Liver (tissue), 9 donors: ENCODE data around the gene TPPP. TPM values are rescaled to one million over a fixed set of nuclear protein-coding genes. Genes with fewer than 3 reads are reported as not detected.

Experiments used
- DNase-seq: peaks from one replicate; pipeline ENCODE4 v3.0.0-alpha.2; 2017; ENCODE audit warnings: low spot score
- H3K27ac ChIP-seq, 2 donors: one replicate each; pipeline ENCODE4 v1.7.0; 2013; ENCODE audit warnings: inconsistent platforms in 2 of 2, low read length in 2 of 2, control low read depth in 1 of 2, low read depth in 1 of 2, mild to moderate bottlenecking in 1 of 2
- H3K27me3 ChIP-seq, 4 donors: one replicate each; pipeline versions ENCODE4 v1.6.1 to v1.7.0; 2013; ENCODE audit warnings: low read length in 3 of 4, inconsistent platforms in 1 of 4, mild to moderate bottlenecking in 1 of 4, moderate library complexity in 1 of 4; ENCODE audit not compliant: control insufficient read depth in 4 of 4, insufficient read depth in 4 of 4
- H3K36me3 ChIP-seq, 4 donors: one replicate each; pipeline versions ENCODE4 v1.6.1 to v1.7.0; 2013; ENCODE audit warnings: low read length in 3 of 4, mild to moderate bottlenecking in 3 of 4, low read depth in 1 of 4, moderate library complexity in 1 of 4; ENCODE audit not compliant: control insufficient read depth in 4 of 4, insufficient read depth in 3 of 4
- H3K4me1 ChIP-seq, 4 donors: one replicate each; pipeline versions ENCODE4 v1.6.1 to v1.7.0; 2013; ENCODE audit warnings: low read length in 3 of 4, mild to moderate bottlenecking in 3 of 4, moderate library complexity in 1 of 4; ENCODE audit not compliant: control insufficient read depth in 4 of 4, insufficient read depth in 4 of 4
- H3K4me3 ChIP-seq, 3 donors: one replicate each; pipeline versions ENCODE4 v1.6.1 to v1.7.0; 2013; ENCODE audit warnings: low read length in 3 of 3, control low read depth in 1 of 3, low read depth in 1 of 3, mild to moderate bottlenecking in 1 of 3
- H3K9ac ChIP-seq, 2 donors: one replicate each; pipeline ENCODE4 v1.7.0; 2013; ENCODE audit warnings: low read length in 2 of 2, mild to moderate bottlenecking in 2 of 2, moderate library complexity in 2 of 2, control low read depth in 1 of 2, low read depth in 1 of 2
- H3K9me3 ChIP-seq, 4 donors: one replicate each; pipeline versions ENCODE4 v1.6.1 to v1.7.0; 2013; ENCODE audit warnings: low read length in 3 of 4; ENCODE audit not compliant: control insufficient read depth in 4 of 4
- ATF3 ChIP-seq: IDR thresholded peaks from 2 replicates; pipeline ENCODE4 v1.6.1; 2016; ENCODE audit warnings: antibody characterized with exemption
- EGR1 ChIP-seq, 2 donors: IDR thresholded peaks; 2 replicates each; pipeline ENCODE4 v1.6.1; 2016 to 2018; ENCODE audit warnings: antibody characterized with exemption in 2 of 2, low read depth in 2 of 2
- FOXA1 ChIP-seq: IDR thresholded peaks from 2 replicates; pipeline ENCODE4 v1.6.1; 2016; ENCODE audit warnings: antibody characterized with exemption
- FOXA2 ChIP-seq: IDR thresholded peaks from 2 replicates; pipeline ENCODE4 v1.6.1; 2016; ENCODE audit warnings: antibody characterized with exemption
- GABPA ChIP-seq, 2 donors: IDR thresholded peaks in 1 of 2; conservative IDR thresholded peaks in 1 of 2; 2 replicates each; pipeline ENCODE4 v1.6.1; 2016; ENCODE audit warnings: antibody characterized with exemption in 2 of 2, mild to moderate bottlenecking in 1 of 2, moderate library complexity in 1 of 2
- HNF4A ChIP-seq, 2 donors: conservative IDR thresholded peaks; 2 replicates each; pipeline ENCODE4 v1.6.1; 2016; ENCODE audit warnings: antibody characterized with exemption in 2 of 2, mild to moderate bottlenecking in 2 of 2
- HNF4G ChIP-seq: IDR thresholded peaks from 2 replicates; pipeline ENCODE4 v1.6.1; 2016; ENCODE audit warnings: antibody characterized with exemption
- JUND ChIP-seq, 2 donors: IDR thresholded peaks; 2 replicates each; pipeline ENCODE4 v1.6.1; 2016; ENCODE audit warnings: antibody characterized with exemption in 2 of 2
- NR2F2 ChIP-seq: IDR thresholded peaks from 2 replicates; pipeline ENCODE4 v1.6.1; 2016; ENCODE audit warnings: antibody characterized with exemption
- RAD21 ChIP-seq, 2 donors: IDR thresholded peaks; 2 replicates each; pipeline ENCODE4 v1.6.1; 2016; ENCODE audit warnings: antibody characterized with exemption in 2 of 2, mild to moderate bottlenecking in 2 of 2
- RXRA ChIP-seq, 2 donors: IDR thresholded peaks; 2 replicates each; pipeline ENCODE4 v1.6.1; 2017 to 2018; ENCODE audit warnings: antibody characterized with exemption in 2 of 2, mild to moderate bottlenecking in 1 of 2
- SP1 ChIP-seq: IDR thresholded peaks from 2 replicates; pipeline ENCODE4 v1.6.1; 2018; ENCODE audit warnings: antibody characterized with exemption, mild to moderate bottlenecking
- TAF1 ChIP-seq: conservative IDR thresholded peaks from 2 replicates; pipeline ENCODE4 v1.6.1; 2016; ENCODE audit warnings: antibody characterized with exemption, mild to moderate bottlenecking
- YY1 ChIP-seq: IDR thresholded peaks from 2 replicates; pipeline ENCODE4 v1.6.1; 2016; ENCODE audit warnings: antibody characterized with exemption, mild to moderate bottlenecking
- ZBTB33 ChIP-seq: IDR thresholded peaks from 2 replicates; pipeline ENCODE4 v1.6.1; 2016; ENCODE audit warnings: antibody characterized with exemption
- WGBS: extraction: QIAGEN DNeasy Blood & Tissue Kit; methylation state at CpG from one replicate; pipeline ENCODE4 v1.1.7; 2013; 5-methylcytosine and 5-hydroxymethylcytosine counted together
- polyA plus RNA-seq, 2 donors: library from polyadenylated mRNA; stranded (reverse) in 1 of 2; unstranded in 1 of 2; fragments of 200-250 nt in 1 of 2; fragments of >200 nt in 1 of 2; fragmentation: Nextera tagmentation in 1 of 2; extraction: Ambion mirVana in 1 of 2; gene quantifications; one replicate each; pipeline versions ENCODE4 v1.2.1 to v1.2.3, GENCODE V29; 2013 to 2015
- total RNA-seq, 2 donors: library from RNA; depleted of rRNA; stranded (reverse); fragments of >200 nt; gene quantifications; one replicate each; pipeline ENCODE4 v1.2.3, GENCODE V29; 2014
- TF ChIP-seq, protein P1 (sequence below): IDR thresholded peaks from 2 replicates; pipeline ENCODE4 v1.6.1; 2016; ENCODE audit warnings: antibody characterized with exemption
- TF ChIP-seq, protein P2 (sequence below): IDR thresholded peaks from 2 replicates; pipeline ENCODE4 v1.6.1; 2016; ENCODE audit warnings: antibody characterized with exemption, mild to moderate bottlenecking
- TF ChIP-seq, protein P3 (sequence below): fragments of 150-350 bp; IDR thresholded peaks from 2 replicates; pipeline ENCODE4 v1.5.1; 2017; ENCODE audit warnings: improper control_type of control experiment, low read depth, low read length; ENCODE audit not compliant: missing input control
- donor health status: healthy.
- donor health status: healthy.
- donor health status: healthy.
- donor health status: healthy.
- donor health status: healthy.

The TPPP gene
- total and polyA plus RNA-seq, 4 donors, result 0.61 to 2.1 (median 0.80) TPM

GRCh38 chr5:637581-638450 lies 55.3 kb downstream of the TPPP start:
- Histone ChIP-seq H3K27ac (no peak overlapping the region), H3K27me3 (no peaks in the 10 kb centered on the region), H3K4me1 (no peaks in the 10 kb centered on the region), H3K36me3 (peaks cover 5 to 53% (median 18%) of the 10 kb centered on the region in 4 donors), H3K9ac (no peak overlapping the region), H3K4me3 (no peak overlapping the region), H3K9me3 (peaks cover 0 to 4% (median 0%) of the 10 kb centered on the region in 4 donors)
- no peak for DNase-seq
- WGBS, result 97% methylated on average over 42 of the region's 42 CpGs
- TF ChIP-seq NR2F2, result no peak
- TF ChIP-seq FOXA2, result no peak
- TF ChIP-seq, protein P1, sequence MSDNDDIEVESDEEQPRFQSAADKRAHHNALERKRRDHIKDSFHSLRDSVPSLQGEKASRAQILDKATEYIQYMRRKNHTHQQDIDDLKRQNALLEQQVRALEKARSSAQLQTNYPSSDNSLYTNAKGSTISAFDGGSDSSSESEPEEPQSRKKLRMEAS, result no peak
- TF ChIP-seq JUND (IDR thresholded peaks at IDR 0.05), result no peak
- TF ChIP-seq, protein P2, sequence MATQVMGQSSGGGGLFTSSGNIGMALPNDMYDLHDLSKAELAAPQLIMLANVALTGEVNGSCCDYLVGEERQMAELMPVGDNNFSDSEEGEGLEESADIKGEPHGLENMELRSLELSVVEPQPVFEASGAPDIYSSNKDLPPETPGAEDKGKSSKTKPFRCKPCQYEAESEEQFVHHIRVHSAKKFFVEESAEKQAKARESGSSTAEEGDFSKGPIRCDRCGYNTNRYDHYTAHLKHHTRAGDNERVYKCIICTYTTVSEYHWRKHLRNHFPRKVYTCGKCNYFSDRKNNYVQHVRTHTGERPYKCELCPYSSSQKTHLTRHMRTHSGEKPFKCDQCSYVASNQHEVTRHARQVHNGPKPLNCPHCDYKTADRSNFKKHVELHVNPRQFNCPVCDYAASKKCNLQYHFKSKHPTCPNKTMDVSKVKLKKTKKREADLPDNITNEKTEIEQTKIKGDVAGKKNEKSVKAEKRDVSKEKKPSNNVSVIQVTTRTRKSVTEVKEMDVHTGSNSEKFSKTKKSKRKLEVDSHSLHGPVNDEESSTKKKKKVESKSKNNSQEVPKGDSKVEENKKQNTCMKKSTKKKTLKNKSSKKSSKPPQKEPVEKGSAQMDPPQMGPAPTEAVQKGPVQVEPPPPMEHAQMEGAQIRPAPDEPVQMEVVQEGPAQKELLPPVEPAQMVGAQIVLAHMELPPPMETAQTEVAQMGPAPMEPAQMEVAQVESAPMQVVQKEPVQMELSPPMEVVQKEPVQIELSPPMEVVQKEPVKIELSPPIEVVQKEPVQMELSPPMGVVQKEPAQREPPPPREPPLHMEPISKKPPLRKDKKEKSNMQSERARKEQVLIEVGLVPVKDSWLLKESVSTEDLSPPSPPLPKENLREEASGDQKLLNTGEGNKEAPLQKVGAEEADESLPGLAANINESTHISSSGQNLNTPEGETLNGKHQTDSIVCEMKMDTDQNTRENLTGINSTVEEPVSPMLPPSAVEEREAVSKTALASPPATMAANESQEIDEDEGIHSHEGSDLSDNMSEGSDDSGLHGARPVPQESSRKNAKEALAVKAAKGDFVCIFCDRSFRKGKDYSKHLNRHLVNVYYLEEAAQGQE, result no peak
- no peak for TF ChIP-seq TAF1
- TF ChIP-seq RAD21 (IDR thresholded peaks at IDR 0.05), result no peak
- TF ChIP-seq HNF4A (conservative IDR thresholded peaks at IDR 0.05), result no peak
- TF ChIP-seq EGR1 (IDR thresholded peaks at IDR 0.05; ENCODE audit: low read depth in 2 of 2), result no peak

DNA sequence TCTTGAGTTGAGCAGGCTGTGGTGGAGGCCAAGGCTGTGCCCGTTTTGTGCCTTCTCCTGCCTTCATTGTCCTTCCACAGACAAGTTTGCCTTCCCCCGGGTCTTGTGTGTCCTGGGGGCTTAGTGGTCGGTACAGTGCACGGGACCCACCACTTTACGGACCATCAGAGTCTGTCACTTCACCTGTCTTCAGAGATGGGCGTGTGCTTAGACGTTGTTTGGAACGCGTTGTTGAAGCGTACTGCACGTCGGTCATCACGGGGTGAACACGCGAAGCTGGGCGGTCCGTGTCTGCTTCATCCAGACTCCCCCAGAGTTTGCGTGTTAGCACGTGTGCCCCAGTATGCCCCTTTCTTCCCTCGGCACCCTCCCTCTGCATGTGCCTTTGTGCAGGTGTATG lies 56.2 kb downstream of the TPPP start:
- no peaks in the 10 kb centered on the region for H3K27me3 ChIP-seq
- TF ChIP-seq EGR1 (IDR thresholded peaks at IDR 0.05; ENCODE audit: low read depth in 2 of 2), result no peak
- no peak for TF ChIP-seq SP1
- TF ChIP-seq, protein P2, result no peak
- TF ChIP-seq HNF4A (conservative IDR thresholded peaks at IDR 0.05), result no peak
- no peak for TF ChIP-seq FOXA2
- TF ChIP-seq RAD21 (IDR thresholded peaks at IDR 0.05), result no peak
- no peak for TF ChIP-seq JUND (IDR thresholded peaks at IDR 0.05)
- no peak for TF ChIP-seq NR2F2
- no peak for TF ChIP-seq FOXA1
- no peak for TF ChIP-seq RXRA (IDR thresholded peaks at IDR 0.05)
- TF ChIP-seq ZBTB33, result no peak
- TF ChIP-seq GABPA (IDR thresholded peaks at IDR 0.05 in 1 of 2, conservative IDR thresholded peaks at IDR 0.05 in 1 of 2), result no peak
- no peak for TF ChIP-seq TAF1
- TF ChIP-seq HNF4G, result no peak
- no peak for TF ChIP-seq YY1
- TF ChIP-seq, protein P3, sequence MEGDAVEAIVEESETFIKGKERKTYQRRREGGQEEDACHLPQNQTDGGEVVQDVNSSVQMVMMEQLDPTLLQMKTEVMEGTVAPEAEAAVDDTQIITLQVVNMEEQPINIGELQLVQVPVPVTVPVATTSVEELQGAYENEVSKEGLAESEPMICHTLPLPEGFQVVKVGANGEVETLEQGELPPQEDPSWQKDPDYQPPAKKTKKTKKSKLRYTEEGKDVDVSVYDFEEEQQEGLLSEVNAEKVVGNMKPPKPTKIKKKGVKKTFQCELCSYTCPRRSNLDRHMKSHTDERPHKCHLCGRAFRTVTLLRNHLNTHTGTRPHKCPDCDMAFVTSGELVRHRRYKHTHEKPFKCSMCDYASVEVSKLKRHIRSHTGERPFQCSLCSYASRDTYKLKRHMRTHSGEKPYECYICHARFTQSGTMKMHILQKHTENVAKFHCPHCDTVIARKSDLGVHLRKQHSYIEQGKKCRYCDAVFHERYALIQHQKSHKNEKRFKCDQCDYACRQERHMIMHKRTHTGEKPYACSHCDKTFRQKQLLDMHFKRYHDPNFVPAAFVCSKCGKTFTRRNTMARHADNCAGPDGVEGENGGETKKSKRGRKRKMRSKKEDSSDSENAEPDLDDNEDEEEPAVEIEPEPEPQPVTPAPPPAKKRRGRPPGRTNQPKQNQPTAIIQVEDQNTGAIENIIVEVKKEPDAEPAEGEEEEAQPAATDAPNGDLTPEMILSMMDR, result no peak
- no peak for TF ChIP-seq ATF3
- TF ChIP-seq, protein P1, result no peak
- 89% methylated on average over 20 of the region's 20 CpGs for WGBS
- H3K36me3 ChIP-seq, result peaks cover 5 to 49% (median 17%) of the 10 kb centered on the region in 4 donors
- H3K9me3 ChIP-seq, result peaks cover 0 to 4% (median 0%) of the 10 kb centered on the region in 4 donors
- no peak overlapping the region for H3K9ac ChIP-seq
- no peak overlapping the region for H3K4me3 ChIP-seq
- no peaks in the 10 kb centered on the region for H3K4me1 ChIP-seq
- DNase-seq, result no peak
- no peak overlapping the region for H3K27ac ChIP-seq
